Gastrocnemius medialis (tissue), 4 donors: ENCODE results near the gene RASGRP4.

Experiments
- POLR2A ChIP-seq, 2 donors: fragments of 450-650 bp; IDR thresholded peaks; one replicate each; pipeline ENCODE4 v1.6.1; 2017; ENCODE audit warnings: antibody characterized with exemption in 2 of 2, mild to moderate bottlenecking in 2 of 2, moderate library complexity in 2 of 2
- TF ChIP-seq, protein P1 (sequence below), 5 experiments: fragments of 450-650 bp in 3 of 5; fragments of 200-600 bp in 2 of 5; sonication (generic) in 2 of 5; IDR thresholded peaks in 4 of 5; conservative IDR thresholded peaks in 1 of 5; 1 replicate in 4 of 5; 2 replicates in 1 of 5; pipeline ENCODE4 v1.5.1; 2016 to 2019; ENCODE audit warnings: antibody characterized with exemption in 5 of 5, mild to moderate bottlenecking in 3 of 5, moderate library complexity in 3 of 5

DNA sequence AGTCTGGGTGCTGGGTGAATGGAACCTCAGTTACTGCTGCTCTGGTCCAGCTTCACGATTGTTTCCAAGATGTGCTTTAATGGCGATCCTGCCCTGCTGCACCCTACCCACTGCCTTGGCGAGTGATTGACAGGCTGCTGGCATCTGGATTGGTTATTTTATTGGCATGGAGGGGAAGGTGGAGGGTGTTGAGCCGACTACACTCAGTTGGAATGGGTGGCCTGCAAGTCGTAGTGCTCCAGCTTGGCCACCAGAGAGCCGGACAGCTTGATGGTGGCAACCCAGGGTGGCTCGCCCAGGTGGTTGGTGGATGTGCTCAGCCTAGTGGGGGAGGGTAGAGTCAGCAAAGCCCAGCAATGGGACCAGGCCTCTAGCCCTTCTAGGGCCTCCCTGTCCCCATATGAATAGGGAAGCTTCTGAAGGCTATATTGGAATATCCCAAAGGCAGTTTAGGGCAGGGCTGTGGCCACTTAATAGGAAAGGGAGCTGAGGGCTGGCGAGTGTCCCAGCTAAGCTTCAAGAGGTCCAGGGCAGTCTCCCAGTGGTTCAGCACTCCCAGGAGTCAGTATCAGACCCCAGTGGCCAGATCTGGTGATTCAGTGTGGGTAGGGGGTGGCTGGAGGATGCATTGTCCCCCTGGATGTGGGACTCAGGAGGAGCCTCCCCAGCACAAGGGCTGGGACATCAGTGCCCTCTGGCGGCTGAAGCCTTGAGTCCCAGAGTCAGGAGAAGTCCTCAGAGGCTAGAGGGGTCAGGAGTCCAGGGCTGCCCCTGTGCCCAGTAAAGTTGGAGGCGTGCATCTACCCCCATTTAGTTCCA lies 41.6 kb downstream of the RASGRP4 start:
- TF ChIP-seq, protein P1, sequence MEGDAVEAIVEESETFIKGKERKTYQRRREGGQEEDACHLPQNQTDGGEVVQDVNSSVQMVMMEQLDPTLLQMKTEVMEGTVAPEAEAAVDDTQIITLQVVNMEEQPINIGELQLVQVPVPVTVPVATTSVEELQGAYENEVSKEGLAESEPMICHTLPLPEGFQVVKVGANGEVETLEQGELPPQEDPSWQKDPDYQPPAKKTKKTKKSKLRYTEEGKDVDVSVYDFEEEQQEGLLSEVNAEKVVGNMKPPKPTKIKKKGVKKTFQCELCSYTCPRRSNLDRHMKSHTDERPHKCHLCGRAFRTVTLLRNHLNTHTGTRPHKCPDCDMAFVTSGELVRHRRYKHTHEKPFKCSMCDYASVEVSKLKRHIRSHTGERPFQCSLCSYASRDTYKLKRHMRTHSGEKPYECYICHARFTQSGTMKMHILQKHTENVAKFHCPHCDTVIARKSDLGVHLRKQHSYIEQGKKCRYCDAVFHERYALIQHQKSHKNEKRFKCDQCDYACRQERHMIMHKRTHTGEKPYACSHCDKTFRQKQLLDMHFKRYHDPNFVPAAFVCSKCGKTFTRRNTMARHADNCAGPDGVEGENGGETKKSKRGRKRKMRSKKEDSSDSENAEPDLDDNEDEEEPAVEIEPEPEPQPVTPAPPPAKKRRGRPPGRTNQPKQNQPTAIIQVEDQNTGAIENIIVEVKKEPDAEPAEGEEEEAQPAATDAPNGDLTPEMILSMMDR (IDR thresholded peaks at IDR 0.05 in 4 of 5, conservative IDR thresholded peaks at IDR 0.05 in 1 of 5) = no peak
- TF ChIP-seq POLR2A (IDR thresholded peaks at IDR 0.05) = no peak
